ENCODE results near the gene CST3. TPM values are rescaled to one million over a fixed set of nuclear protein-coding genes. Genes with fewer than 3 reads are reported as not detected.

The CST3 gene
- total RNA-seq, 4 donors from 2014 or later = 607 to 1,755 (median 1,289) TPM

GRCh38 chr20:23631226-23631822 lies 6.4 kb downstream of the CST3 start:
- in situ Hi-C loops (cut with MboI; ENCODE audit: low pct_ligation_motif_present in 1 of 4, low pct_unique_long_range_greater_than_20kb in 1 of 4, low sequenced_read_pairs in 3 of 4) (no loop called here), intact Hi-C loops (cut with DNase I; ENCODE audit: low total_unique reads) (loop anchor here (10.0 kb wide), 1 partner anchor 277 kb away; the partner anchor contains the start of gene NXT1)
- no peak overlapping the region for H3K27ac ChIP-seq
- no peaks in the 10 kb centered on the region for H3K9me3 ChIP-seq
- peaks cover 0 to 8% (median 3%) of the 10 kb centered on the region in 4 donors for H3K36me3 ChIP-seq
- no peak for DNase-seq
- no peak overlapping the region for H3K4me3 ChIP-seq
- 95 to 100% methylated on average over 3 to 9 of the region's 9 CpGs for WGBS, 2 donors (ENCODE audit: low coverage in 1 of 2)
- TF ChIP-seq EP300 (IDR thresholded peaks at IDR 0.05; ENCODE audit: low read depth) = no peak
- no peak for TF ChIP-seq POLR2AphosphoS5 (IDR thresholded peaks at IDR 0.05)
- no peak for TF ChIP-seq POLR2A (IDR thresholded peaks at IDR 0.05)
- no peak for TF ChIP-seq CTCF (IDR thresholded peaks at IDR 0.05)
- no peaks in the 10 kb centered on the region for H3K27me3 ChIP-seq
- H3K4me1 ChIP-seq = peaks cover 5 to 37% (median 20%) of the 10 kb centered on the region in 4 donors

GRCh38 chr20:23630392-23630849 lies 7.3 kb downstream of the CST3 start:
- intact Hi-C loops (cut with DNase I; ENCODE audit: low total_unique reads) (loop anchor here (10.0 kb wide), 1 partner anchor 276 kb away; the partner anchor contains the start of gene NXT1), in situ Hi-C loops (cut with MboI; ENCODE audit: low pct_ligation_motif_present in 1 of 4, low pct_unique_long_range_greater_than_20kb in 1 of 4, low sequenced_read_pairs in 3 of 4) (no loop called here)
- no peaks in the 10 kb centered on the region for H3K9me3 ChIP-seq
- peaks cover 0 to 8% (median 3%) of the 10 kb centered on the region in 4 donors for H3K36me3 ChIP-seq
- no peak for TF ChIP-seq EP300 (IDR thresholded peaks at IDR 0.05; ENCODE audit: low read depth)
- no peak for TF ChIP-seq POLR2AphosphoS5 (IDR thresholded peaks at IDR 0.05)
- no peak for TF ChIP-seq POLR2A (IDR thresholded peaks at IDR 0.05)
- TF ChIP-seq CTCF (IDR thresholded peaks at IDR 0.05) = no peak
- H3K4me1 ChIP-seq = peaks cover 4 to 35% (median 13%) of the 10 kb centered on the region in 4 donors
- peak overlapping the region in 3 of 4 donors; percentile 57 to 59 (median 59) for H3K27ac ChIP-seq
- H3K4me3 ChIP-seq = no peak overlapping the region
- no peaks in the 10 kb centered on the region for H3K27me3 ChIP-seq
- DNase-seq = no peak
- WGBS, 2 donors (ENCODE audit: low coverage in 1 of 2) = 93% methylated on average over 4 of the region's 4 CpGs; no CpG with 5 or more reads in 1 of the 2 donors

GRCh38 chr20:23629542-23630391 lies 8.0 kb downstream of the CST3 start:
- in situ Hi-C loops (cut with MboI; ENCODE audit: low pct_ligation_motif_present in 1 of 4, low pct_unique_long_range_greater_than_20kb in 1 of 4, low sequenced_read_pairs in 3 of 4) = no loop called here
- H3K36me3 ChIP-seq = peaks cover 0 to 8% (median 3%) of the 10 kb centered on the region in 4 donors
- no peaks in the 10 kb centered on the region for H3K9me3 ChIP-seq
- H3K4me1 ChIP-seq = peaks cover 0 to 28% (median 8%) of the 10 kb centered on the region in 4 donors
- H3K27ac ChIP-seq = peak overlapping the region; percentile 34 to 59 (median 58)
- TF ChIP-seq CTCF (IDR thresholded peaks at IDR 0.05) = no peak
- TF ChIP-seq POLR2AphosphoS5 (IDR thresholded peaks at IDR 0.05) = no peak
- no peak for TF ChIP-seq POLR2A (IDR thresholded peaks at IDR 0.05)
- TF ChIP-seq EP300 (IDR thresholded peaks at IDR 0.05; ENCODE audit: low read depth) = no peak
- no peak for DNase-seq
- no peak overlapping the region for H3K4me3 ChIP-seq
- WGBS, 2 donors (ENCODE audit: low coverage in 1 of 2) = 51 to 75% methylated on average over 3 to 12 of the region's 12 CpGs
- intact Hi-C loops (cut with DNase I; ENCODE audit: low total_unique reads) = loop anchor here (10.0 kb wide), 1 partner anchor 275 kb away; the partner anchor contains the start of gene NXT1
- no peaks in the 10 kb centered on the region for H3K27me3 ChIP-seq

GRCh38 chr20:23629017-23629541 lies 8.7 kb downstream of the CST3 start:
- intact Hi-C loops (cut with DNase I; ENCODE audit: low total_unique reads) (no loop called here), in situ Hi-C loops (cut with MboI; ENCODE audit: low pct_ligation_motif_present in 1 of 4, low pct_unique_long_range_greater_than_20kb in 1 of 4, low sequenced_read_pairs in 3 of 4) (no loop called here)
- 46 to 60% methylated on average over 2 to 7 of the region's 7 CpGs for WGBS, 2 donors (ENCODE audit: low coverage in 1 of 2)
- H3K27ac ChIP-seq = peak overlapping the region; percentile 34 to 59 (median 58)
- H3K36me3 ChIP-seq = peaks cover 0 to 8% (median 3%) of the 10 kb centered on the region in 4 donors
- H3K4me1 ChIP-seq = peaks cover 2 to 28% (median 5%) of the 10 kb centered on the region in 4 donors
- DNase-seq = peak; percentile 80
- TF ChIP-seq POLR2AphosphoS5 (IDR thresholded peaks at IDR 0.05) (peak in 2 of 3 donors; percentile 21 to 39), EP300 (IDR thresholded peaks at IDR 0.05; ENCODE audit: low read depth) (no peak), CTCF (IDR thresholded peaks at IDR 0.05) (no peak), POLR2A (IDR thresholded peaks at IDR 0.05) (peak; percentile 32)
- no peaks in the 10 kb centered on the region for H3K27me3 ChIP-seq
- no peaks in the 10 kb centered on the region for H3K9me3 ChIP-seq
- no peak overlapping the region for H3K4me3 ChIP-seq
